CD4-positive, alpha-beta T cell treated with Interleukin-15 for 4 hours (primary cell): ENCODE results near the gene PEX19.
"Not testable (repeated sequence)": the region's sequence is repeated elsewhere in the genome, so short reads cannot be mapped to it uniquely, and the experiment has no call there.

Experiments used
- DNase-seq: peaks from one replicate; pipeline ENCODE4 v3.0.0-alpha.2; 2020; ENCODE audit warnings: low spot score

Gene PEX19, protein sequence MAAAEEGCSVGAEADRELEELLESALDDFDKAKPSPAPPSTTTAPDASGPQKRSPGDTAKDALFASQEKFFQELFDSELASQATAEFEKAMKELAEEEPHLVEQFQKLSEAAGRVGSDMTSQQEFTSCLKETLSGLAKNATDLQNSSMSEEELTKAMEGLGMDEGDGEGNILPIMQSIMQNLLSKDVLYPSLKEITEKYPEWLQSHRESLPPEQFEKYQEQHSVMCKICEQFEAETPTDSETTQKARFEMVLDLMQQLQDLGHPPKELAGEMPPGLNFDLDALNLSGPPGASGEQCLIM

DNA sequence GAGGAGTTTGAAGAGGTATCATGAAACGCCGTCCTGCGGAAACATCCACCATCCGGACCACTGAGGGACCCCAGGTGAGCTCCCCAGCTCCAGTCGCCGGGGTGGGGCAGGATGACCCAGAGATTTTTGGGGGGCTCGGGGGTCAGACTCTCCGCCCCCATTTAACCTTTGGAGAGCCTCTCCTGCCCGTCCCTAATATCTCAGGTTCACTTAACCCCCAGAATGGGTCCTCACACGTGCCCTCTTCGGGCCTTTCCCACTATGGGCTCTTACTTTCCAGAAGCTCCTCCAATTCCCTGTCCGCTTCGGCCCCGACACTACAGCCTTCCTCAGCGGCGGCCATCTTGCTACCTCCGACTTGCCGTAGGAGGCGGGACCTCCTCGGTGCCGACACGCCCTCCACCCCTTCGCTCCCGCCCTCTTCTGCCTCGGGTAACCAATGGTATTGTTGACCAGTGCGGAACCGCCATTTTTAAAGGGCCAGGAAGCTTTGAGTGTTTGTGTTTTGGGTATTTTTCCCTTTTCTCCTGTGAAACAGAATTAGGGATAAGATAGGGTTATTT is at the start of gene PEX19:
Gene PEX19 (minus strand): TSS at position 352 of the 563 bp plus-strand sequence. CDS start 9 bp downstream, at position 343.
- peak; percentile 93 for DNase-seq

DNA sequence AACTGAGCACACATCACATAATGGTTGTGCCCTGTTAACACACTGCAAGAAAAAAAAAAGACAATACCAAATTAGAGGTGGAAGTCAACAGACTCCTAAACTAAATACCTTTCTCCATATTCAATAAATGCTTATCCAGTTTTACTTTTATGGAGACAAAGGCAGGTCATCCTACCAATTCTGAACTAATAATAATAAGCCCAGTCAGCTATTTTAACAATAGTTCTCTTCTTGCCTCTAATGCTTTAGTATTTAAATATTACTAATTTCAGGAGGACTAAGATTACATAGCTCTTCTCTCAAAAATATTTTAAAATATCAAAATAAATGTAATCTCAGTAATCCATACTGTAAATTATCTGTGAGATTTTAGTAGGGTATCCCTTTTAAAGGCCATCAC is 47.6 kb upstream of the PEX19 start:
- DNase-seq = no peak

DNA sequence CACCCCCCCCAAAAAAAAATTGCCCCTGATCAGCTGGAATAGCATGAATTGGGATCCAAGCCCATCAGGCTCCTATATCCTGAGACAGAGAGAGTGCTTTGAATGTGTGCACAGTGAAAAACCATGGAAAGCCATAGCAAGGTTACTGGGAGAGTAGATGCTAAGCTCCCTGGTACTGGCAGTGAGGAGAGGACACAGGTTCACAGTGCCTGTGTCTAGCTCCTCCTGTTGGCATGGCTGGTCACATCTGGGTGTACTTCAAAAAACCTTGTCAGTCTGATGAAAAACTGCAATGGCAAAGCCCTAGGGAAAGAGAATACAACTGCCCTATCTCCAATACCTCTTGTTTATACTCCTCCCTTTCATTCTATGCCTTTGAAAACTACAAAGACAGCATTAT is 45.2 kb upstream of the PEX19 start:
- DNase-seq = no peak

DNA sequence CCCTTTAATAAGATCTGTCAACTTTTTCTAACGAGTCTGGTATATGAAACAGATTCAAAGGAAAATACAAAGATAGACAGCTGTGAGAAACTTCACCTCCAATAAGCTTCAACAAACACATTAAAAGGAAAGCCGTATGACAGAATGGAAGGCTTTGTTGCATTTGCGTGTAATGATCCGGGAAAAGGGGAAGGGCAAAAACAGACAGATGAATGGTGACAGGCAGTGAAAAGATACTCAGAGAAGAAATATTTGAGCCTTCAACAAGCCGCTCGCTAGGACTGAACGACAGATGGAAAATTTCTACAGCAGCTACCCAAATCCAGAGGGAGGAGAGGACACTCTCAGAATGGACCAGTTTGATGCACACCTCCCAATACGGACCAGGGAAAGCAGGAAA is 43.3 kb upstream of the PEX19 start:
- DNase-seq = no peak

DNA sequence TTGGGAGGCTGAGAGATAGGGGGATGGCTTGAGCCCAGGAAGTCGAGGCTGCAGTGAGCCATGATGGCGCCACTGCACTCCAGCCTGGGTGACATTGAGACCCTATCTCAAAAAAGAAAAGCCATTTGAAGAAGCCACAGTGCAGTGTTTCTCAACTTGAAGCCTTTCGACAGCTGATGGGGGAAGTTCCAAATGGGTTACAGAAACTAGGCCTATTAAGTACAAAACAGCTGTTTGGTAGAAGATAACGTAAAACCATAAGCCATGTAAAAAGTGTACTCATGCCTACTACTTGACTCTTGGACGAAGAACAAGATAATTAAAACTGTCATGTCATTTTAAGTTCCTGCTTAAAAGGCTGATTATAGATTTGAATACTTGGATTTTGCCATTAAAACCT is 41.5 kb upstream of the PEX19 start:
- no peak for DNase-seq

DNA sequence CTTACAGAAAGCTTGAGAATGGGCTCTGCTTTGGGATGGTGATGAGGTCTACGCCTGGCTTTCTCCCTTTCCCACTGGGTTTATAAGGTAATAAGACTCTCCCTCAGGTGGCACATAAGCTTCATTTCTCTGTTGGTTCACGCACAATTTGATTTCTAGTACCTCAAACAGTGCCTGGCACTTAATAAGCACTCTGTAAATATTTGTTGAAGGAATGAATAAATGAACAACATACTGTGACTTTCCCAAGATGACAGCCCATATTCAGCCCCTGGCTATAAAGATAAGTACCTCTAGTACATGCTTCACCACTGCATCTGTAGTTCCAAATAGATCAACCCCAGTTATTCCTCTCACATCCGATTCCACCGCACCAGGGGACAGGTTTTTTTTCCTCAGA is 40.3 kb upstream of the PEX19 start:
- DNase-seq = no peak

DNA sequence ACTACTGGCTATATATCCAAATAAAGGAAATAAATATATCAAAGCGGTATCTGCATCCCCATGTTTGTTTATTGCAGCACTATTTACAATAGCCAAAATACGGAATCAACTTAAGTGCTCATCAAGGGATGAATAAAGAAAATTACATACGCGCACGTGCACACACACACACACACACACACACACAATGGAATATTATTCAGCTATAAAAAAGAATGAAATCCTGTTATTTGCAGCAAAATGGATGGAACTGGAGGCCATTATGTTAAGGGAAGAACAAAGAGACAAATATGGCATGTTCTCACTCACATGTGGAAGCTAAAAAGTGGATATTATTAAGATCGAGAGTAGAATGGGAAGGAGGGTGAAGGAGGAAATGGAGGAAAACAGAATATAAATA is 37.9 kb upstream of the PEX19 start:
- DNase-seq = no peak

DNA sequence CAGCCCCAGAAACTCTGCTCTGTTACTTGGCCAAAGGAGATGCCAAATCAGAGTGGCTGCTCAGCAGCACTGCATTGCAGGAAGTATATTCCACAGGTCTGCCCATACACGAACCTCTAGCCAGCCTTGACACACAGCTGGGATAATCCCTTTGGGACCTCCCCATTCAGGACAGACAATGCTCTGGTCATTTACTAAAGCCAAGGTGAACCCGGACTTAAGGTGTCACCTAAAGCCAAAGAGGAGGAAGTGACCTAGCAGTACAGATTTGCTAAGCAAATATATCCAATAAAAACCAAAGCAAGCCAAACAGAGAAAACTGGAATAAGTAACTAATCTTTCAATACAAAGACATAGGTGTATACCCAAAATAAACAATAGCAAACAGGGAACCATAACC is 30.4 kb upstream of the PEX19 start:
- DNase-seq = no peak

DNA sequence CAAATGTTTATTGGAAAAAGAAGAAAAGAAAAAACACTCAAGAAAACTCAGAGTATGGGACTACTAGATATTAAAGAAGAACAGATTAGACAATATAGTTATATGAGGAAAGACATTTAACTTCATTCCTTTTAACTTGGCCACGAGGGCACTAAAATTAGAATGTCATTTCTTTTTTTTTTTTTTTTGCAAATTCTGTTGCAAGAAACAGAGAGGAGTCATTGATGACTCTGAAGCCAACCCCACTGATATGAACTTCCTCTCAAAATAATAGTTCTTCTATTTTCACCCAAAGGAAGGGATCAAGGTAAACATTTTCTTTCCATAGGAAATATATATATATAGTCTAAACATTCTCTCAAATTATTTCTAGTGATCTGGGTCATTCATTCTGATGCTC is 24.6 kb upstream of the PEX19 start:
- no peak for DNase-seq

DNA sequence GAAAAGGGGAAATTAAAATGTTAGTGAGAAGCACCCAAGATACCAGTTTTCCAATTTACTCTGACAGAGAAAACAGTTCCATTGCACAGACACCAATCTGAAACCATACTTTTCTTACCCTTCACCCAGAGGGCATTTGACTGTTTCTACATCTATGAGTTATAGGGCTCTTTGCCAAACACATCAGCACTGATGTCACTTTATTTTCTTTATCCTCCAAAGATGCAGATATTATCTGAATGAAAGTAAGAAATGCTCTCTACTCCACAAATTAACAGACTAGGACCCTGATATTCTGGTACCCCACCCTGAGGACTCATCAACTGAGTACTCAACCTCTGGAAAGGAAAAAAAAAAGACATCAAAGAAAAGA is 24.2 kb upstream of the PEX19 start:
- DNase-seq = no peak

DNA sequence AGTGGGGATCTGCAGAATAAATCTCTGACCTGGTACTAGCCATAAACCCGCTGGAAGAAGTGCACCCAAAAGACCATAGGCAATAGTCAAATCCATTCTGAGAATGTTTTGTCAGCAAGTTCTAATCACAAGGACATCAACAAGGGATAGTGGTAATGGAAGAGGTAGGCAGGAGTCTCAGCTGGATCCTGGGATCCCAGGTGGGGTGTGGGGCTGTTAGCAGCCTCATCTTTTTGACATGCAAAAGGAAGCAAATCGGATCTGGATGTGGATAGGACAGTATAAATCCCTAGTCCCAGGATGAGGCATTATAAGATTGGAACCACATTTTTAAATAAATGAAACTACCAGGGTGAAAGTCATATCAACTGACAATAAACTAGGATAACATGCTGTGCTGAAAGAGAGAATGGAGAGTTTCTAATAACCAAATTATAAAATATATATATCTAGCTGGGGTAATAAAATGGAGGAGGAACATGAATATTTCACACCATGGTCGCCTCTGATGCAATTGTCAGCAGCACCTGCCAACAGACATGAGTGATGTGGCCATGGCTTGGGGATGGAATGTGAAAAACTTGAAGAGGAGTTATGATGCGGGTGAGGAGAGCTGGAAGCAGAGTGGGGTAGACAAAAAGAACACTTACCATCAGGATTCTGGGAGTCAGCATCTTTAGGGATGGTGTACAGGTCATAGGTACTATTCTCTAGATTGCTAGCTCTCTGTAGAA is 23.7 kb upstream of the PEX19 start:
- DNase-seq = no peak

DNA sequence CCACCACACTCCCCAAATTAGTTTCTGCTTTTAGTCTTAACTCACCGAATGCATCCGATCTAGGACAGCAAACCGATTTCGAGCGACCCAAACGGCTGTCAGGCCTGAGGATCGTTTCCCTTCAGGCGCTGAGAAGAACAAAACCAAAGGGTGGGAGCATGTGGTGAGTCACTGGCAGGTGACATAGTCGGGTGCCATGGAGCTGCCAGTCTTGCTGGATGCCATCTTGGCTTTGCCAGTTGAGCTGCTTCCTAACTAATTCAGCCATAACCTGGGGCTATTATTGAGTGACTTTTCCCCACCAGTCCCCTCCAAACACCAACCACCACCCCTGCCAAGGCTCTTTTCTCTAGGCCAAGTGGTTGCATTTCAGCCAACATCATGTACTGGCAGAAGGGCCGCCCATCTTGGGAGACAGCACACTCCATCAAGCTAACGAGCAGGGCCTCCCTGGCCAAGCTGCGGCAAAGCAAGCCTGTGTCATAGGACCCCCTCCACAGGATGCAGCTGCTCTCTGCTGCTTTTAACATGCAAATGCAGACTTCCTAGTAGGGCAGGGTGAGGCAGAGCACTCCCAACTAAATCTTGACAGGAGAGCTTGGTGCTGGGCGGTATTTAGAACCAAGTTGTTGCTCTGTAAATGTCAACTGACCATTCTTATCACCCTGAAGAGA is 22.3 kb upstream of the PEX19 start:
- DNase-seq = no peak

DNA sequence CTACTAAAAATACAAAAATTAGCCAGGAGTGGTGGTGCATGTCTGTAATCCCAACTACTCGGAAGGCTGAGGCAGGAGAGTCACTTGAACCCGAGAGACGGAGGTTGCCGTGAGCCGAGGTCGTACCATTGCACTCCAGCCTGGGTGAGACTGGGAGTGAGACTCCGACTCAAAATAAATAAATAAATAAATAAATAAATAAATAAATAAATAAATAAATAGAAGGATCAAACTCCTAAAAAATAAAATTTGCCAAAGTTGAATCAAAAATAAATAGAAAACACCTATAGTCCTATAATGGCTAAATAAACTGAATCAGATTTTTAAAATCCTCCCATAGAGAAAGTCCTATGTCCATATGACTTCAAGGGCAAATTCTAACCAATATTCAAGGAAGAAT is 15.2 kb upstream of the PEX19 start:
- DNase-seq = no peak

DNA sequence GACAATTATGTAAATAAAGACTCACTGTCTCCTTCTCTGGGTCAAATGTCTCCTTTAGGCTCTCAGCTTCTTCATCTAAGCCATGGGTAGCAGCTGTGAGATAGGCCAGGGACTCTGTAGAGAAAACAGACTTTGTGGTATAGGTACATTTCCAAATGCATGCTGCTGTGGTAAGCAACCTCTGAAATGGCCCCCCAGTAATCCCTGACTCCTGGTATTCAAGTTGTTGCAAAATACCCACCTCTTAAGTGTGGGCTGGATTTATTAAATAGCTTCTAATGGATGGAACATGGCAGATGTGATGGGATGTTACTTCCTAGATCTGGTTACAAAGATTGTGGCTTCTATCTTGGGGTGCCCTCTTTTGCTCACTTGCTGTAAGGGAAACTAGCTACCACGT is 11.1 kb upstream of the PEX19 start:
- DNase-seq = no peak

DNA sequence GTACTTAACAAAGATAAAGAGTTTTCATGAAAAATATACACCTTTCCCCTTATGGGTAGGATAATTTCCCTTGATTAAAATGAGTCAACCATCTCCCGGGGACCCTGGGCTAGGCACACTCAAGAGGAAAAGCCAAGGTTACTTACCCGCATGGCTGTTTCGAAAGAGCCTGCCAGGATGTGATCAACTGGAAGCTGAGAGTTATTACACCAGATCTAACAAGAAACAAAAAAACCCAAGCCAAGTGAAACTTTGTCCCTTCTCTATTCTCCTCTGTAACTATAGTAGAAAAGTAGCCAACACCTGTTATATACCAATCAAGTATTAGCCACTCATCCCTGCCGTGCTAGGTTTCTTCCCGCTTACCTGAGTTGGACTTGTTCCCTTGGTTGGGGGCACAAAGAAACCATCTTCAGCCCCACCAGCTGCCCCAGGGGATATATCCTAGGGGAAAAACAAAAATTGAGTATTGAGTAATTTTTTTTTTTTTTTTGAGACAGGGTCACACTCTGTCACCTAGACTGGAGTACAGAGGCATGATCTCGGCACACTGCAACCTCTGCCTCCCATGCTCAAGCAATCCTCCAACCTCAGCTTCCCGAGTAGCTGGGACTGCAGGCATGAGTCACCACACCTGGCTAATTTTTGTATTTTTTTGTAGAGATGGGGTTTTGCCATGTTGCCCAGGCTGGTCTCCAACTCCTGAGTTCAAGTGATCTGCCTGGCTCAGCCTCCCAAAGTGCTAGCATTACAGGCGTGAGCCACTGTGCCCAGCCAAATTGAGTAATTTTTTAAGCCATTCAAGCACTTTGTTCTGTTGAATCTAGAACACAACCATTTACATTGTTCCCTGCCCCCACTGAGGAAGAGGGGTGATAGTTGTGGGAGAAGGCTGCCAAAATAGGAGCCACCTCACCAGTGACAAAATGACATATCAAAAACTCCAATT is 8.4 kb upstream of the PEX19 start:
- DNase-seq = no peak

DNA sequence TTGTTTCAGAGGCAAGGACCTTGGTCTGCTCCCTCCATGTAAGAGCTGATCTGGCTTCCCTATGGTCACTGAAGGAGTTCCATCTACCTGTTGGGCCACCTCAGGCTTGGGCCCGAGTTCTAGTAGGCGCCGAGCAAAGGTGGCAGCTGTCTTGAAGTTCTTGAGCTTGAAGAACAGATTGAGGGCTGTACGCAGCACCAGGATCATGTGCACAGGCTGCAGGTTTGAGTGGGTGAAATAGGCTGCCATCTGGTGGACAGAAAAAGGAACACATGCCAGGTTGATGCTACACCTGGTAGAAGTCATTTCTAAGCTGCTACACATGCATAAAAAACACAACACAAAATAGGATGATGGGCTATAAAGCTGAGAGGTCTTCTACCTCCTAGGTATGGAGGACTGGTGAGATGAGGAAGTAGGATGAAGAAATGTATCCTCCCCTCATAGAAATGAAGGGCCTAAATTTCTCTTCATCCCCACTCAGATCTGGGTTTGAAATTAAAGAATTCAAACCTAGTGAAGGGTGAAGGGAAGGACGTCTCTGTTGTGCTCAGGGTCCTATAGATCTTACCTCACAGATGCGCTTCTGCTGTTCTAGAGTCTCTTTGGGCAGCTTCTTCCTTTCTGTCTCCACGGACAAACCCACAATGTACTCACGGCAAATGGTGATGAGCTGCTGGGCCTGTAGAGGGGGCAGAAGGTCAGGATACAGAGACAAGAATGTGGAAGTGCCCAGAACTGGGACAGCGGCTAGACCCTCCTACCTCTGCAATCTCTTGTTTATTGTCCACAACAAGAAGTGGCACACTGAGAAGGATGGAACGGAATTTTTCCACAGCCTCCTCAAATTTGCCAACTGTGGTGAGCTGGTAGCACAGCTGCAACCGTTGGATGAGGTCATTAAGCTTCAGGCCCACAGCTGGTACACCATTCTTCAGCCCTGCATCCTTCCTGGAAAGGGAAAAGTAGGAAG is 6.6 kb upstream of the PEX19 start:
- peak; percentile 74 for DNase-seq

DNA sequence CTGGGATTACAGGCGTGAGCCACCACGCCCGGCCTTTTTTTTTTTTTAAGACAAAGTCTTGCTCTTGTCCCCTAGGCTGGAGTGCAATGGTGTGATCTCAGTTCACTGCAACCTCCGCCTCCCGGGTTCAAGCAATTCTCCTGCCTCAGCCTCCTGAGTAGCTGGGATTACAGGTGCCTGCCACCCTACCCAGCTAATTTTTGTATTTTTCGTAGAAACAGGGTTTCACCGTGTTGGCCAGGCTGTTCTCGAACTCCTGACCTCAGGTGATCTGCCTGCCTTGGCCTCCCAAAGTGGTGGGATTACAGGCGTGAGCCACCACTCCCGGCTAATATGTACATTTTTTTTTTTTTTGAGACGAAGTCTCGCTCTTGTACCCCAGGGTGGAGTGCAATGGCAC is 2.8 kb upstream of the PEX19 start:
- DNase-seq = not testable (repeated sequence)

DNA sequence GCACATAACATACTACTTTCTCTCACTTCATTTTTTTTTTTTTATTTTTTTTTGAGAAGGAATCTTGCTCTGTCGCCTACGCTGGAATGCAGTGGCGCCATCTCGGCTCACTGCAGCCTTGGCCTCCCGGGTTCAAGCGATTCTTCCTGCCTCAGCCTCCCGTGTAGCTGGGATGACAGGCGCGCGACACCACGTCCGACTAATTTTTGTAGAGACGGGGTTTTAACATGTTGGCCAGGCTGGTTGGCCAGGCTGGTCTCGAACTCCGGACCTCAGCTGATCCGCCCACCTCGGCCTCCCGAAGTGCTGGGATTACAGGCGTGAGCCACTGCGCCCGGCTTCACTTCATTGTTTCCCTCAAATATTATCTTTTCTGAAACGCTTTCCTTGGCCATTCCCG is 573 bp upstream of the PEX19 start:
- no peak for DNase-seq

DNA sequence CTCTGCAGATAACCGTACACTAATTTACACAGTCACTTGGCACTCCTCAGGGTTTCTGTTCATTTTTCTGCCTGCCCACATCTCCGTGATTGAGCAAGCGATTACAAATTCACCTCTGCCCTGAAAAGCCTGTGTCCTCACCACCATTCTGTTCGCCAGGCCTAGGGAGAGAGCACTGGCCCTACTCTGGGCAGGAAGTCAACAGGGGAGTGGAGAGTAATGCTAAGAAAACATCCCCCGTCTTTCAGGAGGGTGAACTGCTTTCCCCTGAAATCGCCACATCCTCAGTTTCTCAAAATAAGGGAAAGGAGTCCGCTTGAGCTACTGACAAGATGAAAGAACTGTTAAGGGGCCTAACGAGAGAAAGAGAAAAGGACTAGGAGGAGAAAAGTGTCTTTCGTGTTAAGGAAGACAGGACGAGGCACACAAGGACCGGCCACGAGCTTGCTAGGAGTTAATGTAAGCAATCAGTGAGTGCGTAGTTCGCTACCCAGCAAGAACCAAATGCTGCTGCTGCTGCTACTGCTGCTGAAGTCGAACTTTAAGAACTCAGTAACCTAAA is 632 bp downstream of the PEX19 start:
- no peak for DNase-seq

DNA sequence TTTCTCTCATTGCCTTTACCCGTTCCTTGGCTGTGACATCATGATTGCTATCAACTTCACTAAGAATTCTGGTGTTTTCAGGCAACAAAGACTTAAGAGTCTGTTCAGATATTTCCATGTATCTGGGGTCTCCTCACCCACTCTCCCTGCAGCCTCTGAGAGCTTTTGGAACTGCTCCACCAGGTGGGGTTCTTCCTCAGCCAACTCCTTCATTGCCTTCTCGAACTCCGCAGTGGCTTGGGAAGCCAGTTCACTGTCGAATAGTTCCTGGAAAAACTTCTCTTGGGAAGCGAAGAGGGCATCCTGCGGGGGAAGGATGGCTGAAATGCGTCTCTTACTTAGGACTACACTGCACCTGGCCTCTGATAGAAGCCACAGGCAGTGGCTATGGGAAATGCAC is 2.1 kb downstream of the PEX19 start:
- no peak for DNase-seq
